IPS-NIHi11 (cell line): ENCODE results near the gene CFAP46.

ENCODE experiments used
- DNase-seq: peaks from one replicate; pipeline ENCODE4 v3.0.0; 2012; ENCODE audit warnings: mixed read lengths, low spot score

Gene CFAP46

GRCh38 chr10:132770061-132771021 is 172.0 kb downstream of the CFAP46 start:
- no peak for DNase-seq

GRCh38 chr10:132768346-132769248 is 173.8 kb downstream of the CFAP46 start:
- DNase-seq: no peak

- DNase-seq: no peak
Observed at GRCh38 chr10:132766291-132766690, 176.1 kb downstream of the CFAP46 start.

GRCh38 chr10:132765435-132765834 is 176.9 kb downstream of the CFAP46 start:
- no peak for DNase-seq

- DNase-seq: no peak
Observed at GRCh38 chr10:132764108-132764507, 178.3 kb downstream of the CFAP46 start.

- DNase-seq: no peak
Observed at GRCh38 chr10:132763545-132763944, 178.8 kb downstream of the CFAP46 start.

GRCh38 chr10:132762267-132762666 is 180.1 kb downstream of the CFAP46 start:
- DNase-seq: no peak

- no peak for DNase-seq
Observed at GRCh38 chr10:132761395-132762060, 180.8 kb downstream of the CFAP46 start.

GRCh38 chr10:132758865-132759264 is 183.5 kb downstream of the CFAP46 start:
- DNase-seq: no peak
